NT2/D1 (cell line): ENCODE results near the gene SORBS1.

ENCODE experiments used
- DNase-seq: peaks from one replicate; pipeline ENCODE4 v3.0.0-alpha.2; 2011; ENCODE audit warnings: low read depth, low spot score
- H3K27me3 ChIP-seq: 2 replicates; pipeline ENCODE4 v1.6.0; 2011; ENCODE audit warnings: mild to moderate bottlenecking; ENCODE audit not compliant: insufficient read length, insufficient read depth
- H3K36me3 ChIP-seq: 2 replicates; pipeline ENCODE4 v1.6.1; 2011; ENCODE audit warnings: mild to moderate bottlenecking, low read length, mixed read lengths; ENCODE audit not compliant: insufficient read depth, insufficient read length
- H3K4me1 ChIP-seq: 2 replicates; pipeline ENCODE4 v1.5.1; 2011; ENCODE audit not compliant: insufficient read depth, insufficient read length
- H3K4me3 ChIP-seq: 2 replicates; pipeline ENCODE4 v1.5.1; 2011; ENCODE audit warnings: low read depth; ENCODE audit not compliant: insufficient read length
- H3K9ac ChIP-seq: 2 replicates; pipeline ENCODE4 v1.6.0; 2011; ENCODE audit warnings: low read depth; ENCODE audit not compliant: insufficient read length
- H3K9me3 ChIP-seq: 2 replicates; pipeline ENCODE4 v1.5.1; 2011; ENCODE audit warnings: mild to moderate bottlenecking, low read length; ENCODE audit not compliant: insufficient read depth
- SUZ12 ChIP-seq: IDR thresholded peaks from 2 replicates; pipeline ENCODE4 v1.6.1; 2011; ENCODE audit not compliant: insufficient read length, insufficient read depth; ENCODE audit errors: extremely low read depth
- YY1 ChIP-seq: IDR thresholded peaks from 2 replicates; pipeline ENCODE4 v1.6.1; 2011; ENCODE audit not compliant: insufficient read length, insufficient read depth
- ZNF274 ChIP-seq: IDR thresholded peaks from 2 replicates; pipeline ENCODE4 v1.6.1; 2011; ENCODE audit warnings: mild to moderate bottlenecking, low read depth, low read length

Gene SORBS1

DNA sequence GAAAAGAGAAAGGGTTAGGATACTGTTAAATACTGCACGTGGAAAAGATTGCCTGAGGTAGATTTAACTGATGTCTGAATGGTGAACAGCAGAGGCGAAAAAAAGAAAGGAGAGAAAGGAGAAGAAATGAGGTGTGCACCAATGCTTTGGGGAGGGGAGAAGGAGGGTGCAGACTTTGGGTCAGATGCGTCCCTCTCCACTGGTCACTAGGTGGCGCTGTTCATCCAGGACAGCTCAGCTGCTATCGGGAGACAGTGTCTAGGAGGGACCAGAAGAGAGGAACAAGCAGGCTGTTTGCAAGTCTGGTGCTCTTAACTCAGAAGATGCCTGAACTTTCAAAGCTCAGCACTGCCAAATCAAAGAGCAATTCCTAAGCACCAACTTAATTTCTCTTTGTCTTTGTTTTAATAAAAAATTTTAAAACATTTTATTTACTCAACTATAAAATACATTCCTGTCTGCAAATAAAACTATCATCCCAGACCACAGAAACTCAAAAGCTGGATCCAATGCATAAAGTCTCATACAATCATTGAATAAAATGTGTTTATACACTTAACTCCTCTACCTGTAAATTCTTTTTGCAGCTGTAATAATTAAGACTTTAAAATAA is 186.5 kb downstream of the SORBS1 start:
- peak; percentile 70 for DNase-seq
- Histone ChIP-seq H3K4me3 (no peak overlapping the region), H3K9ac (no peak overlapping the region), H3K4me1 (no peaks in the 10 kb centered on the region), H3K9me3 (no peaks in the 10 kb centered on the region), H3K36me3 (no peaks in the 10 kb centered on the region), H3K27me3 (no peaks in the 10 kb centered on the region)
- TF ChIP-seq YY1 = no peak
- no peak for TF ChIP-seq SUZ12
- TF ChIP-seq ZNF274 = no peak

GRCh38 chr10:95373660-95374059 is 187.5 kb downstream of the SORBS1 start:
- no peak for TF ChIP-seq YY1
- TF ChIP-seq ZNF274 = no peak
- no peak for TF ChIP-seq SUZ12
- Histone ChIP-seq H3K36me3 (no peaks in the 10 kb centered on the region), H3K9me3 (no peaks in the 10 kb centered on the region), H3K9ac (no peak overlapping the region), H3K4me1 (no peaks in the 10 kb centered on the region), H3K4me3 (no peak overlapping the region), H3K27me3 (no peaks in the 10 kb centered on the region)
- no peak for DNase-seq

DNA sequence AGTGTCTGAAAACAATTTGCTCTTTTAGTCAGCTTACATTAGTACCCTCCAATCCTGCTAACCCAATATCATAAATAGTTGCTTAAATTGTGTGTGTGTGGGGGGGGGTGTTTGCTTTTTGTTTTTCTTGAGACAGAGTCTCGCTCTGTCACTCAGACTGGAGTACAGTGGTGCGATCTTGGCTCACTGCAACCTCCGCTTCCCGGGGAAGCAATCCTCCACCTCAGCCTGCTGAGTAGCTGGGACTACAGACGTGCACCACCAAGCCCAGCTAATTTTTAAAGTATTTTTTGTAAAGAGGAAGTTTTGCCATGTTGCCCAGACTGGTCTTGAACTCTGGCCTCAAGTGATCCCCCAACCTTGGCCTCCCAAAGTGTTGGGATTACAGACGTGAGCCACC is 196.8 kb downstream of the SORBS1 start:
- H3K27me3 ChIP-seq = no peaks in the 10 kb centered on the region
- H3K9me3 ChIP-seq = no peaks in the 10 kb centered on the region
- H3K9ac ChIP-seq = no peak overlapping the region
- DNase-seq = no peak
- H3K4me3 ChIP-seq = no peak overlapping the region
- TF ChIP-seq YY1 (no peak), ZNF274 (no peak), SUZ12 (no peak)
- no peaks in the 10 kb centered on the region for H3K4me1 ChIP-seq
- H3K36me3 ChIP-seq = no peaks in the 10 kb centered on the region

GRCh38 chr10:95363303-95363912 is 197.8 kb downstream of the SORBS1 start:
- no peak overlapping the region for H3K4me3 ChIP-seq
- H3K36me3 ChIP-seq = no peaks in the 10 kb centered on the region
- no peaks in the 10 kb centered on the region for H3K4me1 ChIP-seq
- no peaks in the 10 kb centered on the region for H3K9me3 ChIP-seq
- H3K9ac ChIP-seq = no peak overlapping the region
- no peaks in the 10 kb centered on the region for H3K27me3 ChIP-seq
- peak; percentile 42 for DNase-seq
- no peak for TF ChIP-seq ZNF274
- TF ChIP-seq SUZ12 = no peak
- no peak for TF ChIP-seq YY1

- H3K36me3 ChIP-seq = no peaks in the 10 kb centered on the region
- no peak overlapping the region for H3K4me3 ChIP-seq
- H3K4me1 ChIP-seq = no peaks in the 10 kb centered on the region
- H3K9me3 ChIP-seq = no peaks in the 10 kb centered on the region
- H3K27me3 ChIP-seq = no peaks in the 10 kb centered on the region
- DNase-seq = no peak
- TF ChIP-seq YY1 = no peak
- no peak for TF ChIP-seq SUZ12
- no peak for TF ChIP-seq ZNF274
- no peak overlapping the region for H3K9ac ChIP-seq
Observed at GRCh38 chr10:95360122-95360714, 201.0 kb downstream of the SORBS1 start.

DNA sequence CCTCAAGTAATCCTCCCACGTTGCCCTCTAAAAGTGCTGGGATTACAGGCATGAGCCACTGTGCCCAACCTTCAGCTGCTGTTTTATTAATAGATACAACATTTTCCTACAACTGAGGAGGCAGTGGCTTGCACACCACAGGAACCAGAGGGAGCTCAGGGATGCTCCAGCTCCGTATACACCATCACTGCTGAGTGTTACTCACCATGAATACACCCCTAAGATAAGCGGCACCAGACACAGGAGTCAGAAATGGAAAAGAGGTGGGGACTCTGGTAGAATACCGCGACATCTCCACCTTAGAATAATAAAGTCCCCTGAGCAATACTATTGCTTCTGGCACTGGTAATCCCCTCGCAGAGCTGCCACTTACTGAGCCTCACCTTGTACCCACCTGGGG is 201.7 kb downstream of the SORBS1 start:
- Histone ChIP-seq H3K36me3 (peaks cover 2% of the 10 kb centered on the region), H3K9me3 (no peaks in the 10 kb centered on the region), H3K4me3 (no peak overlapping the region), H3K9ac (no peak overlapping the region), H3K4me1 (no peaks in the 10 kb centered on the region), H3K27me3 (no peaks in the 10 kb centered on the region)
- no peak for DNase-seq
- TF ChIP-seq ZNF274 (no peak), YY1 (no peak), SUZ12 (no peak)

DNA sequence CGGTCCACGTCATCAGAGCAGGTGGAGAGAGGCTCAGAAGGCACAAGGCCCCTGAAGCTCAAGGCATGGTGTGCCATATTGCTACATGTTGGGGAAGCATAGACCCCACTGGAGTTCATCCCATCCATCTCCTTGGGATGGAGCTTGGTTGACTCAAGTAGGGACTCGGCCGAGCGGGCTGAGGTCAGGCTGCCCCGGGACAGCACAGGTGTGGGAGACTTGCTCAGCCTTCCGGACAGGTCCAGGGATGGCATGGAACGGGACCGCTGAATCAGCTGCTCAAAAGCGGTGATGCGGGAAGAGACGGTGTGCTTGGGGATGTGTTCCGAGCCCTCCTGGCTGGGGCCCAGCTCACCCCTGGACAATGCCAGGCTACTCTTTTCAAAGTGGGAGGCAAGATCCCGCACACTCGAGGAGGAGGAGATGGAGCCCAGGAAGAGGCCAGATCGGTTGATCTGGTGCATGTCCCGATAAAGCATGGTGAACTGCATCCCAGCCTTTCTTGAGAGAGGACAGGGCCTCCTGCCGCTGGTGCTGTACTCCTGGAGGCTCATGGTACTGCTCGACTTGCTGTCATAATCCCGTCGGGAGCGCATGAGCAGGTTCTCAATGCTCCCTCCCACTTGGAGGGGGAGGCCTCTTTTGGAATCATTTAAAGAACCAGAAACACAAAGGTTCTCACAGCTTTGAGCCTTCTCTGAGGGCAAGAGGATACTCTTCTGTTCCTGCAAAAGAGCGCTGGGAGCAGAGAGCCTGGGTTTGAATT is 204.8 kb downstream of the SORBS1 start:
- H3K9me3 ChIP-seq = no peaks in the 10 kb centered on the region
- no peak overlapping the region for H3K9ac ChIP-seq
- no peak for DNase-seq
- H3K4me3 ChIP-seq = no peak overlapping the region
- no peaks in the 10 kb centered on the region for H3K27me3 ChIP-seq
- TF ChIP-seq YY1 = no peak
- TF ChIP-seq SUZ12 = no peak
- TF ChIP-seq ZNF274 = no peak
- H3K36me3 ChIP-seq = peaks cover 3% of the 10 kb centered on the region
- no peaks in the 10 kb centered on the region for H3K4me1 ChIP-seq
